KG1 (cell line): ENCODE results near the gene ZNF749.
"Not testable (repeated sequence)": the region's sequence is repeated elsewhere in the genome, so short reads cannot be mapped to it uniquely, and the experiment has no call there.

Source experiments
- DNase-seq: peaks from one replicate; lab custom pipeline; 2025; lab: John Stamatoyannopoulos, UW

Gene ZNF749

DNA sequence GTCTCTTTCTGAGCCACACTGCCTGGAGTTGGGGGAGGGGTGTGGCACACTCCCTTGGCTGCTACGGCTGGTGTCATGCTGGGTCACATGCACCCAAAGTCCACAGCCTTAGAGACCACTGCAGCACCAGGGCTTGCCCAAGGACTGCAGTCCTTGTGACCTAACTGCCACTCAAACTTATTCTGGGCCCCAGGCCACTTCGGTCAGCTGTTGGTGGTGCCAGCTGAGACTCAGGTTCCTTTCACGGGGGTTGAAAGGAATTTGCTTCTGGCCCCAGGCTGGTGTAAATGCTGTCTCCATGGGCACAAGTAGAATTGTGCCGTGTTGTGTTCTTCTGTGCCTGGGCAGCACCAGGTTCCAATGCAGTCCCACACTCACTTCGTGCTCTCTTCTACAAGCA lies 31.4 kb downstream of the ZNF749 start:
- DNase-seq, result no peak

DNA sequence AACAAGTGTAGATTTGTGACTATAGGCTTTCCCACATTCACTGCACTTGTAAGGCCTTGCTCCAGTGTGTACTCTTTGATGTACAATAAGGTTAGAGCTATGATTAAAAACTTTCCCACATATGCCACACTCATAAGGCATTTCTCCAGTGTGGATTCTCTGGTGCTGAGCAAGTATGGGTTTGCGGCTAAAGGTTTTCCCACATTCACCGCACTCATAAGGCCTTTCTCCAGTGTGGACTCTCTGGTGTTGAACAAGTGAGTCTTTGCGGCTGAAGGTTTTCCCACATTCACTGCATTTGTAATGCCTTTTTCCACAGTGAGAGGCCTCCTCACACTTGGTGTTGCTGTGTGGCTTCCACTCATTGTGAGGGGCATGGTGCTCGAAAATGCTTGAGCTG lies 38.5 kb downstream of the ZNF749 start:
- no peak for DNase-seq

DNA sequence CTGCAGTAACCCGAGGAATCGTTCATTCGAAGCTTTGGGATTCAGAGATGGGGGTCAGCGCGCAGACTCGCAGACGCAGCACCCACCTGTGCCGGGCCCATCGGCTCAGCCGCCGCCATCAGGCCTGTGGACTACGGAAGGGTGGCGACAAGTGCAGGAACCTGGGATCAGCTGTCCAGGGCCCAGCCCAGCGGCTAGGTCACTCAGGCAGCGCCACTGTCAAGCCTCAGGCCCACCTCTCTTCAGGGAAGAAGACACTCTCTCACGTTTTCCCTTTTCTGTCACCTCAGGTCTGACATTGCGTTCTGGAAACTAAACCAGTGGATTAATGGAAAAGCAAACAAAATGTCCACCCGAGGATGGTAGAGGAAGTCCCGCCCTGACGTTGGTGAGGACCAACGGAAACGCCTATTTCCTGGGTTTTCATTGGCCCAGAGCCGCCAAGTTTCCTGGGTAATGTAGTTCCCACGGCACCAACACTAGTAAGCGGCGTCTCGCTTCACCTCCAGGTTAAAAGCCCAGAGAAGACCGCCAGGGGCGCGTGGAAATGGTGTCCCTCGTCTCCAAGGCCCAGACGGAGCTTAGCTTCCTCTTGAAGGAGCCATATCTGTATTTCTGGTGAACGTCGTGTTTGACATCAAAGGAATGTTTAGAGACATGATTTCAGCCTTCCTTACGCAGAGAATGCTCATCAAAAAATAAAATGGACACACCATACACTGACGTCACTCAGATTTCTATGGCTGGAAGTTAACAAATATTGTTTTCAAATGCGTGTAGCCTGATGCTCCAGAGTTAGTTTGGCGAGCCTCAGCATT lies 42.3 kb downstream of the ZNF749 start, which contains the start of gene ZNF772:
Gene ZNF772, minus strand, starts transcription at position 376 of the 818 bp plus-strand sequence. Its CDS starts 257 bp downstream, at position 119.
- DNase-seq, result peak; percentile 97

GRCh38 chr19:57487477-57488298 lies 52.6 kb downstream of the ZNF749 start, which contains the start of gene ZNF419:
TSS of gene ZNF419 (plus strand) at chr19:57487750. CDS start at chr19:57487951, 201 bp downstream.
- peak; percentile 86 for DNase-seq

DNA sequence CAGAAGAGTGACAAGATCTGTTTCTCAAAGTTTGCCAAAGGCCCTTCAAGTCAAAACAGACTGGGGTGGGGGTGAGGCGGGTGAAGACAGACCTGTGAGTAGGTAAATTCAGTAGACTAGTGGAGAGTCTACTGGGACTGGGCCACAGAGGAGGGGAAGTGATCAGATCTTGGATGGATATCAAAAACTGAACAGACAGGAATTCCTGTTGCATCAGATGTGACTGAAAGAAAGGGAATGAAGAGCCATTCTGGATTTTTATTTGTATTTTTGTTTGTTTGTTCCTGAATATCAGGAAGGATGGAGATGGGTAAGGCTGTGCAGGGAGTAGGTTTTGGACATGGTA lies 53.1 kb downstream of the ZNF749 start:
- not testable (repeated sequence) for DNase-seq
